ENCODE results near the gene HHAT. TPM values are rescaled to one million over a fixed set of nuclear protein-coding genes. Genes with fewer than 3 reads are reported as not detected.

Gene HHAT
- total RNA-seq, 1 donor from 2014 or later, result 11.8 TPM

DNA sequence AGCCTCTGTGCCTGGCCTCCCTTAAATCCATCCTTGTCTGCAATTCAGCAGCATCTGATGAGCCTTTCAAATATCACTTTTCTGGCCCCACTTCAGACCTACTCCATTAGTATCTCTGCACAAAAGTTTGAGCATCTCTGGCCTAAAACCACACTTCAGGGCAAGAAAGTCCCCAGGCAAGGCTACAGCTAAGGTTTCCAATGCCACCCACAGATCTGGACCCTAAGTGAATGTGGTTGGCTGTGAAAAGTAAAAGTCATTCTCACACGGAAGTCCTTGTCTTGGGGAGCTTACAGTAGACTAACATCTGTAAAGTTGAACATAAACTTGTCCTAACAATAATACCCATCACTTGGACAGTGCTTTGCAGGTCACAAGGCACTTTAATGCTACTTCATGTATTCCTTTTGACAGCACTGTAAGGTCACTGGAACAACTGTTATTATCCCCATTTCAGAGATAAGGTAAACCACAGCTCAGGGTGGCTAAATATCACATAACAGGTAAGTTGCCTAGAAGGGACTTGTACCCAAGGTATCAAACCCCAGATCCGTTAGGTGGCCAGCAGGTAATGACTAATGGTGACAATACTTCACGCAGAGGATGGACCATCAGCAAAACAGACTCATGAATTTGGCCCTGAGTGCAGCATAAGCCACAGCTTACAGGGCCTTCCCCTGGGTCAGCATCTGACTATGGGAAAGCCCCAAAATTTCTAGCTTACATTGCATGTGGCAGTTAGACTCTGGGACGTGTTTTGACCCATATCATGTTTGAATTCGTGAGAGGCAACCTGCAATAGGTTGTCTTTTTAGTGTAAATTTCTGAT lies 356.0 kb downstream of the HHAT start:
- no peak for DNase-seq (ENCODE audit: extremely low spot score in 2 of 2)
- no peak overlapping the region for H3K27ac ChIP-seq

DNA sequence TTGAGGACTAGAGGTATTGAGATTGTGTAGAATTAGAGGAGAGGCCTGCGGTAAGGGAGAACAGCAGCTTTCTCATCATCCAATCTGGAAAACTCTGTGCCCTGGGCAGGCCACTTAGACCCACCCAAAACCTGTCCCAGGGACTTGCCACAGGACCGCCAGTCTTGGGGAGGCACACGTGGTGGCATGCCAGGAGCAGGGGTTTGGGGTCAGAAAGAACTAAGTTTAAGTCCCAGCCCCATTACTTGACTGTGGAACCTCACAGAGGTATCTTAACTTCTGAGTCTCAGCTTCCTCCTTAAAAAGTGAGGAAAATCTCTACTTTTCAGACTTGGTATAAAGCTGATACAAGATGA lies 356.6 kb downstream of the HHAT start:
- no peaks in the 10 kb centered on the region for H3K9me3 ChIP-seq
- intact Hi-C loops (cut with DNase I), result no loop called here
- no peak overlapping the region for H3K4me3 ChIP-seq
- no peaks in the 10 kb centered on the region for H3K27me3 ChIP-seq
- TF ChIP-seq POLR2AphosphoS5 (IDR thresholded peaks at IDR 0.05; ENCODE audit: insufficient read depth in 1 of 2, low read depth in 1 of 2), result no peak
- TF ChIP-seq POLR2A (IDR thresholded peaks at IDR 0.05), result no peak
- TF ChIP-seq, protein P1, sequence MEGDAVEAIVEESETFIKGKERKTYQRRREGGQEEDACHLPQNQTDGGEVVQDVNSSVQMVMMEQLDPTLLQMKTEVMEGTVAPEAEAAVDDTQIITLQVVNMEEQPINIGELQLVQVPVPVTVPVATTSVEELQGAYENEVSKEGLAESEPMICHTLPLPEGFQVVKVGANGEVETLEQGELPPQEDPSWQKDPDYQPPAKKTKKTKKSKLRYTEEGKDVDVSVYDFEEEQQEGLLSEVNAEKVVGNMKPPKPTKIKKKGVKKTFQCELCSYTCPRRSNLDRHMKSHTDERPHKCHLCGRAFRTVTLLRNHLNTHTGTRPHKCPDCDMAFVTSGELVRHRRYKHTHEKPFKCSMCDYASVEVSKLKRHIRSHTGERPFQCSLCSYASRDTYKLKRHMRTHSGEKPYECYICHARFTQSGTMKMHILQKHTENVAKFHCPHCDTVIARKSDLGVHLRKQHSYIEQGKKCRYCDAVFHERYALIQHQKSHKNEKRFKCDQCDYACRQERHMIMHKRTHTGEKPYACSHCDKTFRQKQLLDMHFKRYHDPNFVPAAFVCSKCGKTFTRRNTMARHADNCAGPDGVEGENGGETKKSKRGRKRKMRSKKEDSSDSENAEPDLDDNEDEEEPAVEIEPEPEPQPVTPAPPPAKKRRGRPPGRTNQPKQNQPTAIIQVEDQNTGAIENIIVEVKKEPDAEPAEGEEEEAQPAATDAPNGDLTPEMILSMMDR (IDR thresholded peaks at IDR 0.05), result no peak
- no peaks in the 10 kb centered on the region for H3K4me1 ChIP-seq
- no peaks in the 10 kb centered on the region for H3K36me3 ChIP-seq
- no peak for DNase-seq (ENCODE audit: extremely low spot score in 2 of 2)
- H3K27ac ChIP-seq, result no peak overlapping the region

More for the DNA sequence above, 356.0 kb downstream of the HHAT start:
- H3K4me3 ChIP-seq, result no peak overlapping the region
- no peaks in the 10 kb centered on the region for H3K9me3 ChIP-seq
- no peaks in the 10 kb centered on the region for H3K27me3 ChIP-seq
- intact Hi-C loops (cut with DNase I), result no loop called here
- H3K36me3 ChIP-seq, result no peaks in the 10 kb centered on the region
- TF ChIP-seq POLR2A (IDR thresholded peaks at IDR 0.05), result no peak
- TF ChIP-seq, protein P1 (IDR thresholded peaks at IDR 0.05), result no peak
- TF ChIP-seq POLR2AphosphoS5 (IDR thresholded peaks at IDR 0.05; ENCODE audit: insufficient read depth in 1 of 2, low read depth in 1 of 2), result no peak
- H3K4me1 ChIP-seq, result no peaks in the 10 kb centered on the region

DNA sequence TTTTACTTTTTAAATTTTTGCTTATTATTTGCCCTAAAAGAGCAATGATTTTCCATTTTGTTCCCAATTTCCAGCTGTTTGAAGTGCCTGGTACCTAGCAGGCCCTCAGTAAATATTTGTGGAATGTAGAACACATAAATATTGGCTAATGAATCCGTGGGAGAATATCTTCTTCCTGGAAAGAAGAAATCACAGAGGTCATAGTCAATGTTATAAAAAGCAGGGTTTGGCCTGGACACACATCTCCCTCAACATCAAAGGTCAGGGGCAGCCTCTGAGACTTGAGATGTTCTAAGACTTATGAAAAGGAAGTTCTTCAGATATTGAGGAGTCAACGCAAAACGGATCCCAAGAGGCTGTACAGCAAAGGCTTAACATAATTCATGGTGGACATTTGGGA lies 358.1 kb downstream of the HHAT start:
- H3K4me1 ChIP-seq, result no peaks in the 10 kb centered on the region
- H3K36me3 ChIP-seq, result no peaks in the 10 kb centered on the region
- intact Hi-C loops (cut with DNase I), result no loop called here
- no peak overlapping the region for H3K27ac ChIP-seq
- no peak for TF ChIP-seq POLR2AphosphoS5 (IDR thresholded peaks at IDR 0.05; ENCODE audit: insufficient read depth in 1 of 2, low read depth in 1 of 2)
- TF ChIP-seq, protein P1 (IDR thresholded peaks at IDR 0.05), result no peak
- TF ChIP-seq POLR2A (IDR thresholded peaks at IDR 0.05), result no peak
- no peak for DNase-seq (ENCODE audit: extremely low spot score in 2 of 2)
- no peak overlapping the region for H3K4me3 ChIP-seq
- H3K27me3 ChIP-seq, result no peaks in the 10 kb centered on the region
- no peaks in the 10 kb centered on the region for H3K9me3 ChIP-seq

DNA sequence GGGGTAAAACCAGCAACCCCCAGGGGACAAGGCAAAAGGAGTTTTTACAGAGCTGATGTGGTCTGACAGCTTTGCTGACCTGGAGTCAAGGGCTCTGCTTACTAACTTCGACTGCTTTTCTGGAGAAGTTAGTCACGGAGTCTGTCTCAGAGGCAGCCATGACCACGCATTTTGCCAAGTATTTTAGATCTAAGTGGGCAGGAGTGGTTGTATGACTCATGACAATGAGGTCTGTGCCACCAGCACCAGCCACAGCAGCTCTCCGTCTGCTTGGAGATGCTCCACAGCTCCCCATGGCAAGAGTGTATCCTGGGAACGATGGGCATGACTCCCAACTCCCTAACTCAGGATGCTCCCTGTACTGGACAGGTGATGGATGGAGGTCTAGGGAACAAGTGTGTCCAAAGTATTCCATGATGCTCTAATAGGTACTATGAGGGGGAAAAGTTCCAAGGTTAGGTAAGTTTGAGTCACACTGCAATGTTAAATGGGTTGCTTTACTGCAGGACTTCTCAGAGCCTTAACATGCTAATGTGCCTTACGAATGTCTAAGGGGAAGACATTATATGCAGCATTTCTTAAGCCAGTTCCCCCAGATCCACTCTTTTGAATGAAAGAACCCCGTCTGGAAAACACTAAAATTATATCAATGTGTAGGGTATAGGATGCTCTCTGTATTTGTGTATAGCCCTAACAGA lies 359.0 kb downstream of the HHAT start:
- Histone ChIP-seq H3K27ac (no peak overlapping the region), H3K4me1 (no peaks in the 10 kb centered on the region), H3K36me3 (no peaks in the 10 kb centered on the region), H3K27me3 (no peaks in the 10 kb centered on the region), H3K4me3 (no peak overlapping the region), H3K9me3 (no peaks in the 10 kb centered on the region)
- TF ChIP-seq POLR2A (IDR thresholded peaks at IDR 0.05) (no peak), POLR2AphosphoS5 (IDR thresholded peaks at IDR 0.05; ENCODE audit: insufficient read depth in 1 of 2, low read depth in 1 of 2) (no peak)
- TF ChIP-seq, protein P1 (IDR thresholded peaks at IDR 0.05), result no peak
- intact Hi-C loops (cut with DNase I), result no loop called here
- DNase-seq (ENCODE audit: extremely low spot score in 2 of 2), result no peak

All from vagina (tissue), 2 donors.